Measurements from ENCODE around the gene TMEFF2.

Gene TMEFF2

GRCh38 chr2:192060161-192060560, 134.6 kb downstream of the TMEFF2 start:
- DNase-seq, result no peak

- DNase-seq, result no peak
Observed at GRCh38 chr2:192059266-192059665, 135.5 kb downstream of the TMEFF2 start.

- no peak for DNase-seq
Observed at GRCh38 chr2:192053921-192054320, 140.8 kb downstream of the TMEFF2 start.

- DNase-seq, result no peak
Observed at GRCh38 chr2:192051533-192051932, 143.2 kb downstream of the TMEFF2 start.

- DNase-seq, result no peak
Observed at GRCh38 chr2:192049362-192049761, 145.4 kb downstream of the TMEFF2 start.

GRCh38 chr2:192047315-192048107, 147.2 kb downstream of the TMEFF2 start:
- no peak for DNase-seq

GRCh38 chr2:192044496-192044895, 150.2 kb downstream of the TMEFF2 start:
- no peak for DNase-seq

GRCh38 chr2:192043216-192043870, 151.4 kb downstream of the TMEFF2 start:
- no peak for DNase-seq

GRCh38 chr2:192042126-192042525, 152.6 kb downstream of the TMEFF2 start:
- DNase-seq, result no peak

- no peak for DNase-seq
Observed at GRCh38 chr2:192038110-192038509, 156.6 kb downstream of the TMEFF2 start.

- no peak for DNase-seq
Observed at GRCh38 chr2:192035731-192036442, 158.8 kb downstream of the TMEFF2 start.

GRCh38 chr2:192030856-192031255, 163.9 kb downstream of the TMEFF2 start:
- DNase-seq, result no peak

- DNase-seq, result no peak
Observed at GRCh38 chr2:192030289-192030688, 164.4 kb downstream of the TMEFF2 start.

- no peak for DNase-seq
Observed at GRCh38 chr2:192029089-192029488, 165.6 kb downstream of the TMEFF2 start.

GRCh38 chr2:192026825-192027120, 168.0 kb downstream of the TMEFF2 start:
- no peak for DNase-seq

- no peak for DNase-seq
Observed at GRCh38 chr2:192026059-192026824, 168.5 kb downstream of the TMEFF2 start.

GRCh38 chr2:192025637-192026036, 169.1 kb downstream of the TMEFF2 start:
- DNase-seq, result no peak

GRCh38 chr2:192023006-192023405, 171.7 kb downstream of the TMEFF2 start:
- DNase-seq, result no peak

- DNase-seq, result no peak
Observed at GRCh38 chr2:192017844-192018243, 176.9 kb downstream of the TMEFF2 start.

GRCh38 chr2:192016265-192016664, 178.5 kb downstream of the TMEFF2 start:
- DNase-seq, result no peak

- no peak for DNase-seq
Observed at GRCh38 chr2:192013211-192013610, 181.5 kb downstream of the TMEFF2 start.

GRCh38 chr2:192011196-192011595, 183.5 kb downstream of the TMEFF2 start:
- DNase-seq, result no peak

GRCh38 chr2:192010073-192010472, 184.7 kb downstream of the TMEFF2 start:
- DNase-seq, result no peak

Measured in CD4-positive, alpha-beta T cell treated with Interferon alpha-2 for 1 hour (primary cell).